LNCAP (cell line): ENCODE measurements around the gene PI4KA.

Experiments
- CTCF ChIP-seq: fragments of 450-650 bp; IDR thresholded peaks from 2 replicates; pipeline ENCODE4 v1.5.1; 2017; ENCODE audit warnings: mild to moderate bottlenecking

PI4KA gene

GRCh38 chr22:20787223-20787622 lies 71.4 kb downstream of the PI4KA start:
- no peak for TF ChIP-seq CTCF

- no peak for TF ChIP-seq CTCF
Measured at GRCh38 chr22:20786536-20786979, 72.1 kb downstream of the PI4KA start.

GRCh38 chr22:20786048-20786447 lies 72.6 kb downstream of the PI4KA start:
- TF ChIP-seq CTCF: no peak

GRCh38 chr22:20785415-20785814 lies 73.2 kb downstream of the PI4KA start:
- TF ChIP-seq CTCF: no peak

- peak; percentile 82 for TF ChIP-seq CTCF
Measured at GRCh38 chr22:20783844-20784723, 74.5 kb downstream of the PI4KA start.

- TF ChIP-seq CTCF: no peak
Measured at GRCh38 chr22:20783300-20783673, 75.3 kb downstream of the PI4KA start.

GRCh38 chr22:20782596-20783299 lies 75.9 kb downstream of the PI4KA start:
- TF ChIP-seq CTCF: no peak
